ENCODE data around the gene GLT6D1.

GLT6D1 gene

DNA sequence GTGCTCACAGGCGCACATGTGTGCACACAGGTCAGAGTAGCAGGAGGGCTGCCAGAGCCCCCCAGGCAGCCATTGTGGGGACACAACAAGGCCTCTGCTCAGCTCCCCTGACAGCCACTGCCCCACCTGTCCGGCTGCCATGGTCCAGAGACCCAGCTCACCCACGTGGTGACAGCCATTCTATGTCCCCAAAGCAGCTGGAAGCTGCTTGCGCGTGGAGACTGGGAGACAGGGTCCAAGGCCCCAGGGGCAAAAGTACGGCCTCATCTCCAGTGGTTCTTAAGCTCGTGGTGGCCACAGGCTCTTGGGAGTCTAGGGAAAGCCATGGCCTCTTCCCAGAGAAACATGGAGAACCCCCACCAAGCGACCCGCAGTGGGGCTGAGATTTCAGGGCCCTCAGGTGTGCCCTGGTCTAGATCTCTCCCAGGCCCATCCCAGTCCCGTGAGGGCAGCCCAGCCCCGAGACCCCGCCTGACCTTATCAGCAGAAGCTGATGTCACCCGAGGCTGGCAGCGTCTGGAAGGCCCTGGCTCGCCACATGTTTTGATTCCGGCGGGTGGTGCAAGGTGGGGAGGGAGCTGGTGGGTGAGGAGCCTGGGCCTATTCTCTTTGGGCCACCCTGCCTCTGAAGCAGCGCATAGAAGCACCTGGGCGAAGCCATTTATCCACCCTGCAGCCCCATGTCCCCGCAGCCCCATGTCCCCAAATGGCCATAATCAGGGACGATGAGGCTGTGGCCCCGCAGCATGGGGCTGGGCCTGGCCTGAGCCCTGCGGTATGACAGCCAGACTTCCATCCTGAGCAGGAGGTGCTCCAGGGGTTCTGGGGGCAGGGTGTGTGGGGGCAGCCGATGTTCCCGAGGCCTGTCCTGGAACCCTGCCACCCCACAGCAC is 31.7 kb downstream of the GLT6D1 start:
- FAIRE-seq = no peak

DNA sequence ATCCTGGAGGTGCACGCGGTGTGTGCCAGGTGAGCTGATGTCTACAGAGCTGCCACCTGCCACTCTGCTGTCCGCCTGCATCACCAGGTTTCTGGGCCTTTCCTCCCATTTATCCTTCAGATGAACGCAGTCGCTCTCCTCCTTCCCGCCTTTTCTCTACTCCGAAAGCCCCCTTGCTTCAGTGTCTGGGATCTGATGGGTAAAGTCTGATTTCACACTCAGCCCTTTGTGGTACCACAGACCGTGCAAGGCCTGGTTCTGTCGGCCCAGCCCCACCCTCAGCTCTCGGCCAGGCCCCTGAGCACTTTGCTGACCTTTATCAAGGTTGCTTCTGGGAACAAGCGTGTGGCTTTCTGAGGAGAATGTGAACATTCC is 32.5 kb downstream of the GLT6D1 start:
- FAIRE-seq = no peak

DNA sequence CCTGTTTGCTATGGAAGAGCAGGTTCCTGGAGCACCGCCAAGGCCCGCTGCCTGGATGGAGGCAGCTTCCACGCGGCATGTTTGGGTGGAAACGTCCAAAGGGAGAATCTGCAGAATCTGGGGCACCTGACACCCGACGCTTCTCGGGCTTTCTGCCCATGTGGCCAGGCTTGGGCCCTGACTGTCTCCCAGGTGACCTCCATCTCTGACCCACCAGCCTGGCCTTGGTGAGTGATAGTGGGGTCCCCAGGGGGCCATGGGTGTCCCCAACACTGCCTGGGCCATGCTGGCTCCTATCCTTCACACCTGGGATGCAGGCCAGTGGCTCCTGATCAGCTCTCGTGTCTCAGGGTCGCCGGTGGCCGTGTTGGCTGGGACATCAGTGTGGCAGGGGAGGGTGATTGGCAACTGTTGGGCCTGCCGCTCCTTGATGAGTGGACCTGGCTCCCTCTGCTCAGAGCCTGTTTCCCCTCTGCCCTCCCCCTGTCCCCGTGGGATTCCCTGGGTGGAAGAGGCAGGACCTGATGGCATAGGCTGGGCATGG is 34.0 kb downstream of the GLT6D1 start:
- no peak for FAIRE-seq

DNA sequence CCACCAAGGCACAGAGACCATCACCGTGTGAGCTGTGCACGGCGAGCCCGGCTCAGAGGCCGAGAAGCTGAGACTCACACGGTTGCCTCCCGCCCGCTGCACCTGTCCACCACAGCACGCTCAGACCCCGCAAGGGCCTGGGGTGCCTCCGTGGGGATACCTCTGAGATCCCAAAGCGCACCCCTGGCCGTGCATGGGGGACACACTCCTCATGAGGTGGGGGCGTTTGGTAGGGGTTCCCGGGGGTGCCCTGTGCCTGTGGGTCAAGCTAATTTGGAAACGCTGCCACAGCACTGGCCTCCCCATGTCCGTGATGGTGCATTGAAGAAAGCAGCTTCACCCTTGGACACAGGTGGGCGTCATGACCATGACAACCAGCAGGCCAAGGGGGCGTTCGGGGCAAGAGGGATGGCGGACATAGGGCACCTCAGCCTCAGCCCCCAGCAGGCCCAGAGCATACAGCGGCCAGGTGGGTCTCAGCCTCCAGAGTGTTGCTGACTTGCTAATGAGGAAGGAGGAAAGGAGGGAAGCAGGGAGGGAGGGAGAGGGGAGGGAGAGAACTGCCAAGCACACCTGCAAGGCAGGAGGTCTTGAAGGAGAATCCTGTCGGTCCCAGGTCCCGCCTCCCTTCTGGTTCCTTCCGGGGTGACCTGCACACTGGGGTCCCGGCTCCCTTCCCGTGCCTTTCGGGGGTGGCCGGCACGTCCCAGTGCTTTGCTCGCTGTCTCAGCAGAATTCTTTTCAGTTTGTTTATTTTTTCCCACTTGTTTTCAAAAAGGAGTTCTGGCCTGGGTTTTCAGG is 34.7 kb downstream of the GLT6D1 start:
- no peak for FAIRE-seq

DNA sequence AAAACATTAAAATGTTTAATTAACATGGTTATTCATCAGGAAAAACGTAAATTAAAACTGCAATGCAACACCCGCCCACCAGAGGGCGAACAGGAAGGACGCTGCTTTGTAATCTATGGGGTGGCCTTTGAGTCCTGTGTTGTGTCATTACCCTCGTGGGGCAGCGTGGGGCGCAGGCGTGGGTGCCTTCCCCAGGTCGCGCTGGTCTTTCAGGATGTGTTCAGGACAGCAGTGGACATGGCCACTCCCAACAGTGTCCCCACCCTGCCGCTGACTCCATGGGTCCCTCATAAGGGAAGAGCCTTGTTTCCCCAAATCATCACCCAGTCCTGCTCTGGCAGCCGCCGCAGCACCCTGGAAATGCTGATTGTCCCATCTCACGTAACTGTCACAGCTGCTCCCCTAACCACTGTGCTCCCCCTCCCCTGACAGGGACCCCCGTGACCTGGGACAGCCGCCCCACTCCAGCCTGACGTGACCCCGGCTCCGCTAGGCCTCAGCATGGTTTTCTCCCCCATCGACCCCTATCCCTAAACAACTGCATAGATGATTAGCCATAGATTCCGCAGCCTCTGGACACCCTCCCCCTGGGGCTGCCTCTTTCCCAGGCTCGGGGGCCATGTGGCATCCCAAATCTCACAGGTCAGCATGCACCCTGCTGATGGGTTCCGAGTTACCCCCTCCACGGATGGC is 36.4 kb downstream of the GLT6D1 start:
- FAIRE-seq = no peak

DNA sequence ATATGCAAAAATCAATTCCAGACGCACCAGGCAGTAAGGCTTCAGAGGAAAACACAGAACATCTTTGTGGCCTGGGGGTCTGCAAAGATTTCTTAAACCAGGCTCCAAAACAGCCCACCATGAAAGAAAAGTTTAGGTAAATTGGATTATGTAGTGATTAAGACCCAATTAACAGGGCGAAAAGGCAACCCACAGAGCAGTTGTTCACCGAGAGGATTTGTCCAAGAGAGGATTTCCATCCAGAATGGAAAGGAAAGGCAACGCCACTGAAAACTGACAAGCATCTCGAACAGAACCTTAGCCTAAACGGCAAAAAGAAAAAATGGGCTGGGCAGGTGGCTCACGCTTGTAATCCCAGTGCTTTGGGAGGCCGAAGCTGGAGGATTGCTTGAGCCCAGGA is 37.4 kb downstream of the GLT6D1 start:
- no peak for FAIRE-seq

DNA sequence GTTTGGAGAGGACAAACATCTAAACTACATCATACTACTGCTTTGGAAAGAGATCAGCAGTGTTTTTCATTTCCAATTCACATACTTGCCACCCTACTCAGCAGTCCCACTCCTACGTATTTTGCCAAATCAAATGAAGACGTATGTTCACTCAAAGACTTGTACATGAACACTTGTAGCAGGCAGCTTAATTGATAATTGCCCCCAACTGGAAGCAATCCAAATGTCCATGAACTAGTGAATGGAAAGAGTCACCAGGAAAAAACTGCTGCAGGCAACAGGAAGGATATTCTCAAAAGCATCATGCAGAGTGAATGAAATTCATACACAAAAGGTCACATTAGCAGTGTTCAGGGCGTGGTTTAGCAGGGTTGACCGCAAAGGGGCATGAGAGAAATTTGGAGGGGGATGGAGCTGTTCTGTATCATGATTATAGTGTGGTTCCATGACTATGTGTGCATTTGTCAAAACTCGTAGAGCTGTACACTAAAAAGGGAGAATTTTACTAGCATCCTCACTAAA is 39.0 kb downstream of the GLT6D1 start:
- no peak for FAIRE-seq

DNA sequence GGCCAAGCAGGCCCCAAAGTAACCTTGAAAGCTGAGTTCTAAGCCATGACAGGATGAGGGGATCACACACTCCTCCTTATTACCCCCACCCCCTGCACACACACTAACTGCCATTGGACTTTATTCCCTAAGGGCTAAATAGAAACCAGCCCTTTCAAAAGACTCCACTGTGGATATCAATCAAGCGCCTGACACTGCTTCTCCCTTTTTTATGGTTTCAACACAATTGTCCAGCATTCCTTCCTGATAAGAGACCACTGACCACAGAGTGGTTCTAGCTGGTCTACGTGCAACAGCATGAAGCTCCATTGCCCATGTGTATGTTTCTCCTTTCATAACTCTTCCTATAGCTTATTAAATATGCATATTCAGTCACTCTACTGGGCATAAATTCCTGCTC is 43.1 kb downstream of the GLT6D1 start:
- no peak for FAIRE-seq

DNA sequence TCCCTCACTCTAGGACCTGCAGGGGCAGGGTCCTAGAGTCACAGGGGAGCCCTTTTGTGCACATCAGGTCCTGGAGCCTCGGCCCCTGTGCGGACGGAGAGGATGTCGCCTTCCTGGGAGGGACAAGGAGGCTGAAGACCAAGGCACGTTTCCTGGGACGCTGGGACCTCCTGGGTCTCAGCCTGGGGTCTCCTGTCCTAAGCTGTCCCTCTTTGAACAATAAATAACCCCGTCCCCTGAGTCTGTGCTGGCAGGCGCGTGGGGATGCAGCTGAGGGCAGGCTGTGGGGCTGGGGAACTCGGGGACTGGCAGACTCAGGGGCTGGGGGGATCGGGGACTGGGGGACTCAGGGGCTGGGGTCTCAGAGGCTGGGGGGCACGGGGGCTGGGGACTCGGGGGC is 46.7 kb downstream of the GLT6D1 start:
- no peak for FAIRE-seq

DNA sequence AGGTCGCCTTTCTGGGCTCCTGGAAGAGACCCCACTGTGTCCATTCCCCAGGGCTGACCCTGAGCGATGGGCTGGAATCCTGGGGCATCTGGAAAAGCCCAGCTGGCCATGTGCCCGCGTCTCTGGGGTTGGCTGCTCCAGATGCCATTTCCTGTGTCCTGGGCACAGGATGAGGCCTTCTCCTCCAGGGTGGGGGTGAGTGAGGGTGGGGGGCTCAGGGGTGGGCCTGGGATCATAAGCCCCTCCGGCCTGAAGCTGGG is 47.1 kb downstream of the GLT6D1 start:
- no peak for FAIRE-seq

DNA sequence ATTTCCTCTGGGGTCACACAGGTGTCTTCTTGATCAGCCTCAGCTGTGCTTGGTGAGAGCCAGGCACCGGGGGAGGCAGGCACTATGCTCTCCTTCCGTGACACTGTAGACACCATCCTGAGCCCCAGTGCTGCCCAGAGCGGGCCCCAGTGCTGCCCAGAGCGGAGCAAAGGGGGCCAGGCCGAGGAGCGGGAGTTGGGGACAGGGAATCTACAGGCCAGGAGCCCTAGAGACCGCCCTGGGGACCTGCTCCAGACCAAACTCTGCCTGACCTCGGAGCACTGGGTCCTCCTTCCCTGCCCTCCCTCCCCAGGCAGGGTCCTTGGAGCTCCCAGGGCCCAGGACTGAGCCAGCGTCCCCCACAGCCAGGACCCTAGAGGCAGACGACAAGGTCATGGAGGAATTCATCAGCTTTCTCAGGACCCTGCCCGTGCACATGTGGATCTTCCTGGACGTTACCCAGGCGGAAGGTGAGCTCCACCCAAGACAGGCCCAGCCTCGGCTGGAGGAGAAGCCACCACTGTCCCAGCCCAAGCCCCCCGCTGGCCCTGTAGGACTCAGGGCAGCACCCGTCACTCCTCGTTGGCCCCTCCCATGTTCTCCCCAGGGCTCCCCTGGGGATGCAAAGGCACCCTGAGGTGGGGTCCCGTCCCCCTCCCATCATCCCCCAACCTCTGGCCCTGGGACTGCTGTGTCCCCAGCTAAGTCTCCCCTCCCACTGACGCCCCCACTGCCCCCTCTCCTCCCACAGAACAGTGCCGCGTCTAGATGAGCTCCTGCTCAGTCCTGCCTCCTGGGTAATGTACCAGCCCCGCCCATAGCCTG is 47.6 kb downstream of the GLT6D1 start:
- no peak for FAIRE-seq

DNA sequence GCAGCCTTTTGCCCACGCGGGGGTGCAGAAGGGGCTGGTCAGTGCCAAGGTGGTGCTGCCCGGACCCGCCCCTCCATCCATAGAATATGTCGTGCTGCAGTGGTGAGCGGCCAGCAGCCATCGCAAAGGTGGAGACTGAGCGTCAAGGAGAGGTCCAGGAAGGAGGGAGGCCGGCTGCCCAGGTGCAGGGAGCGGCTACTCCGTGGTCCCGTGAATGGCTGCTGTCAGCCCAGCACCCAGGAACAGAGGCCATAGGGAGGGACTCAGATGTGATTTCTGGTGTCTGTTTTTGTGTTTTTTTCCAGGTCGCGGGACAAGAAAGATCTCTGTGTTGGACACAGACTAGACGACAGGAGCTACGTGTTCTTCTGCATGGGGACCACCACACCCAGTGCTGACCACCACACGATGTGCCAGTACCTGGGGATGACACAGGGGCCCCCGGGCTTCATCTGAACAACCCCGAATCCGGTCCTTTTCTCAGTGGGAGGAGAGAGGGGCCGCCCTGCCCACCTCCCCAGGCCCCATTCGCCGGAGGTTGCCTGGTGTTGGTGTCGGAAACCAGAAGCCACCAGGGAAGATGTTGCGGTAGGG is 48.8 kb downstream of the GLT6D1 start:
- FAIRE-seq = no peak

DNA sequence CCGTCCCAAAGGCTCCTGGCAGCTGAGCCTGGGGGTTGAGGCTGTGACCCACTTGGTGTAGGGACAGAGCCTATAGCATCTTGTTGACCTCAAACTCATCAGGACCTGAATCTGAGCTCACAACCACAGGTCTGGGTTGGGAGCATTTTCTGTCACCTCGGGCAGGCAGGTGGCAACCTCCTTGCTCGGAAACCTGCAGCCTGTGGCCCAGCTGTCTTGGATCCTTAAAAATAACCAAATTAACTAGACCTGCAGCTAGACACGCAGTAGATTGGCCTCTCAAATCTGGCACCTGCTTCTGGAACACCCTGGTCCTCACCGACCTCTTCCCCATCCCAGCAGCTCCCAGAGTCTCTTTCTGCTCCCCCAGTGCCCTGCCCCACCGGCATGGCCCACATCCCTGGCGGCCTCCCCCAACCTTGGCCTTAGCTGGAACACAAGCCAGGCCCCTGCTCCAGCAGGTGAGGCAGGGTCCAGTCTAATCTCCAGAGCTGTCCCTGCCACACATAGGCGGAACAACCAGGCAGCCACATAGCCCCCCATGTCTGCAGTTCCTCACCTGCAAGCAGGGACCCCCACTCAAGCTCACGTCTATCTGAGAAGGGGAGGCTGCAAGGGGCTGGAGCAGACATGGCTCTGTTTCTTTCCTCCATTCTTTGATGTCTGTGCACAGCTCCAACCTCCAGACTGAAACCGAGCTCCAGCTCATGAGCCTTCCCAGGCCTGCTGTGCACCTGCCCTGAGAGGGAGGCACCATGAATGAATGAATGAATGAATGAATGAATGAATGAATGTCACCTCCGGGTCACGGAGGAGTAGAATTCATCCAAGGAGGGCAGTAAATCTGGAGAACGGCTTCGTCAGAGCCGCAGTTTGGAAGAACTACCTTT is 49.5 kb downstream of the GLT6D1 start:
- no peak for FAIRE-seq

DNA sequence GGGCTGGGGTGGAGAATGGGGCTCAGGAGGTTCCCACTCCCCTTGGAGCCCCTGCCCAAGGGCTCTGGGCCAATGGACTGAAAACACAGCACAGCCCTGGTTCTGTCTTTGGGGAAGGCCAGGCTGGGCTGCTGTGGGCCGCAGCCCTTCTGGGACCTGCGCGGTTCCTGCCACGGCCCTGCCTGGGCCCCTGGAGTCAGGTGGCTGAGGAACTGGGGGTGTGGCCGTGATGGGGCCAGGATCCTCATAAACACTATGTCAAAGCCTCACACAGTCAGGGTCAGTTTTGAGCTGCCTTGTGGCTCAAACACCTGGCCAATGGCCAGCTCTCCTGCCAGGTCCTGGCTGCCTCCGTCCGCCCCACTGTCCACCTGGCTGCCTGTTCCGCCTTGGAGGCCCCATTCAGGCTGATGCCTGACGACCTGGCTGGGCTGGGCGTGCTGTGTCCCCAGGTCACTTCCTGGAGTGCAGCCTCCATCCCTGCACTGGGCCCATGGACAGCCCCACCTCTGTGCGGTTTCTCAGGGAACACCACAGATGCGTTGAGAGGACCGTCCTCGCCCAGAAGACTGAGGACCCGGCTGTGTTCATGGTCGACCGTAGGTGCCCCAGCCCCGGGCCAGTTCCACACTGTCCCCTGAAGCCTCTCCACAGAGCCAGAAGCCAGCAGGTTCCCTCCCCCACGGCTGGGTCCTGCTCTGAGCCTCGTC is 50.3 kb downstream of the GLT6D1 start:
- no peak for FAIRE-seq

DNA sequence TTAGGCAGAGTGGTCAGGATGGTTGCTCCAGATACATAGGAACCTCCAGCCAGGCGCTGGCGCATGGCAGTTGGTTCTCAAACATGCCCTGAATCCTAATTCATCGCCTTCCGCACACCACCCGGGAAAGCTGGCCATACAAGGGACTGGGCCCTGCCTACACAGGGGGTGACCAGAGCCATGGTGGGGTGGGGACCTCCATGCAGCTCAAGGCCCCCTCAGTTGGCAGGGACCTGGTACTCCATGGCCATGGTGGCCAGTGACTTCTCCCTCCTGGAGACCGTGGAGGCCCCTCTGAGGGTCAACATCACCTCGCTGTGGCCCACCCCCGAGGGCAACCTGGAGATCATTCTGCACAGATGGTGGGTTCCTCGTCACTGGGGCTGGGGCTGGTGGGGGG is 51.0 kb downstream of the GLT6D1 start:
- FAIRE-seq = no peak

DNA sequence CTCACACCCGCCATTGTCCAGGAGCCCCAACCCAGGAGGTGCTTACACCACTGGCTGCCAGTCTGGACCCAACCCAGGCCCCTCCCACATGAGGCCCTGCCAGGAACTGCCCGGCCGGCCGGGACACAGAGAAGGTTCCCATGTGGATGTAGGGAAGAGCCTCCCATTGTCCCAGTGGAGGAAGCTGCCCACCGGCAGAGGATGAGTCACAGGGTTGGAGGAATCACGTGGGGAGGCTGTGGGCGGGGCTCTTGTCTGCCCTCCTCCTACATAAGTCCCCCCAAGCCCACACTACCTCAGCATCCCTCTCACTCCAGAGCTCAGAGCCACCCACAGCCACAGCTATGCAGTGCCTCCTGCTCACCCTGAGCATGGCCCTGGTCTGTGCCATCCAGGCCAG is 51.7 kb downstream of the GLT6D1 start:
- no peak for FAIRE-seq

DNA sequence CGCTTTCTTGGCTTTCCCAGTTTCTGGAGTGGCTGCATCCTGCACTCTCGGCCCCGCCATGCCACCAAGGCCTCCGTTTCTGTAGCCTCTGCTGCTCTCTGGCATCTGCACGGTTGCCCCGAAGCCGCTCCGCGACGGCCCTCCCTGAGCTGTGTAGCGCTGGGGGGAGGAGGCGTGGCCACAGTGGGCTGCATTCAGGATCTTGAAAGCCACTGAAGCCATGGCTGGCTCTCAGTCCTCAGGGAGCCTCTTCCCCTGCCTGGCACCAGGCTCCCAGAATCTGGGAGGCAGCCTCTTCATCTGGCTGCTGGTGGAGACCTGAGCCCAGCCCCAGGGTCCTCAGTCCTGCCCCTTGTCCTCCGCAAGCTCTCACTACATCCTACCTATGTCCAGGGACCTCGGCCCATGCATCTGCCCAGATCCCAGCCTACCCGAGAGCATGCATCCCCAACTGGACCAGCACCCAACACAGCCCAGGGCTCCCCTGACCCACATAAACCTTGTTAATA is 52.7 kb downstream of the GLT6D1 start:
- FAIRE-seq = no peak

DNA sequence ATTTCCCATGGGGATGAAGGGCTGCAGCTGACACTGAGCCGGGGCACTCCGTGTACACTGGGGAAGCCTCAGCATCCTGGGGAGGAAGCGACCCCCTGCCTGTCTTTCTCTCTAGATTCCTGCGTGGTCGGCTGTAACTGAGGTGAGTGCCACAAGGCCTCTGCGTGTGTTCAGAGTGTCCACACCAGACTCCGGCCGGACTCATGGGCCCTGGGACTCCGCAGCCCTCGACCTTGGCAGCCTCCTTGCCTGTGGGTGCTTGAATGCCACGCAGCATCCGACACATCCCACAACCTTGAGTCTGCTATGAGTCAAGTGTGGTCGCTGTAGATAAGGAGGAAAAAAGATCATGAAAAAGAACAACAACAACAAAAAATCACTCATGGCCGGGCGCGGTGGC is 54.4 kb downstream of the GLT6D1 start:
- FAIRE-seq = no peak

DNA sequence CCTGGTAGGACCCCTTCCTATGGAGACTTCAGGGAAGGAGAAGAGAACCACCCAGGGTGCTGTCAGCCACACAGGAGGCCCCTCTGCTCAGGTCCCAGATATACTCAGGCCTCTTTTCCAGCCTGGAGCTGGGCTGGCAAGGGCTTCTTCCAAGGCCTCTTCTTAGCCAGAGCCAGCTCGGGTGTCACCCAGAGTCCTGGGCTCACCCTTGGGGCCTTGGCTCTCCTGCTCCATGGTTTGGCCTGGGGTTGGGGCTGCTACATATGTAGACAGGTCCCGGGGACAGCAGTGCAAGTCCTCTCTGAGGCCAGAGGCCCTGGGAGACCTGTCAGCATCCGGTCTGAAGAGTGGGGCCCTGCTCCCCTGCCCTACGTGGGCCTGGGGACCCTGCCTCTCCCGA is 55.0 kb downstream of the GLT6D1 start:
- no peak for FAIRE-seq

DNA sequence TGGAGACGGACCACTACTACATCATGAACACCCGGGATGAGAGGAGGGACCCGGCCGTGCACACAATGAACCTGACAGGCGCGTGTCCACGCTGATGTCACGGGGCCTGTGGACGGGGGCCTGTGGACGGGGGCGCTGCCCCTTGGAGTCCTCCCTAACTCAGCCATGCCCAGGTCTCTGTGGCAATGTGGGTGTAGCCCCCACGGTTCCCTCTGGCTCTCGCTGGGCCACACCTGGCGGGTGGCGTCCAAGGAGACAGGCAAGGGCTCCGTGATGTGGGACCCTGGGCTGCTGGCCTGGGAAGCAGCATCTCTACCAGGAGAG is 55.7 kb downstream of the GLT6D1 start:
- no peak for FAIRE-seq
